T-helper 1 cell (primary cell): ENCODE results near the gene FAM168B.

ENCODE experiments used
- DNase-seq, 5 donors: peaks; one replicate each; pipeline ENCODE4 v3.0.0-alpha.2; 2012 to 2020

The FAM168B gene

DNA sequence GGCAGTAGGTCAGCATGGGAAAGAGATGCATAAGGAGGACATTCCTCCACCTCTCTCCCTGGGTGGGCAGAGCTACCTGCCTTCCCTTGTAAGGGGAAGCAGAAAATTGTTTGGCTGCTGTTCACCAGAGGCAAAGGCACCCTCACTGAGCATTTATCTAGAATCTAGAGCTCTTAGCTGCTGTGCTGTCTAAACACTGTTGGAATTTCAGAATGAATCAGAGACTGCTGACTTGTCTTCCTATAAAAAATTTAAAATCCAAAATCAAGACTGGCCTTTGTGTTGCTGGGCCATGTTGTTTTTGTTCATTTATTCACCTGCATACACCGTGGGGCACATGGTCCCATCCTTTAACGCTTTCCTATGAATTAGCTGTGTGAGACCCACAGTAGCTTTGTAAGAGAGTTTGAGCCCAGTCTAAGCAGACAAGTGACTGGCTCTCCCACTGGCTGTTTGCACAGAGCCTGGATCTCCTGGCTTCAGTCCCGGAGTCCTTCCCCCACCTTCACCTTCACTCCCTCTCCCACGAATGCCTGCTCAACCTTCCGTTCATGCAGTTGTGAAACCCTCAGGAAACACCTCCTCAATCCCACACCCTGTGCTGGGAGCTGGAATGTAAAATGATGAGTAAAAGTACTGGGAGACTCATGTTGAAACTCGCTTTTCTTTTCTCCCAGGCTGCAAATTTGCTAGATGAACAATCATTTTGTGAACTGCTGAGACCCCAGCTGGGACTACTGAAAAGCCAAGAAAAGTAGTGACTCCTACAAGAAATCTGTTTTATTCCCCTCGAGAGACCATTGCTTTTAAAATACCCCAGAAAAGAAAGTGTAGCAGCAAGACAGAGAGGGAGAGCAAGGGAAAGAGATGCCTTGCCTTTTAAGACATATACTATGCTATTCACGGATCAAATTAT, 76.2 kb downstream of the FAM168B start:
- DNase-seq: no peak

DNA sequence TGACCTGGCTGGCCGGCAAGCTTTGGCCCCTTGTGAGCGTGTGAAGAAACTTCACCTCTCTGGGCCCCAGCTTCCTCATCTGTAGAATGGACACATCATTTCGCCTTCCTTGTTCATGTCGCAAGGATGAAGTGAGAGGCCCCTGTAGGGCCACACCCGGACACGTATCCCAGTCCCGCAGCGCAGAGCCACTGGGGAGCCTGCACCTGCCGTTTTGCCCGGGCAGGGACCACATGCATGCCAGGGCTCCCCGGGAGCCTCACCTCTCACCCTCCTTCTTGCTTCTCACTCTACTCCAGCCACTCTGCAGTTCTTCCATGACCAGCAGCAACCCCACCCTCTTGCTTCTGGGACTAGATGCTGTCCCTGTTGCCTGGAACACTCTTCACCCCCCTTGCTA, 77.5 kb downstream of the FAM168B start:
- DNase-seq: no peak

DNA sequence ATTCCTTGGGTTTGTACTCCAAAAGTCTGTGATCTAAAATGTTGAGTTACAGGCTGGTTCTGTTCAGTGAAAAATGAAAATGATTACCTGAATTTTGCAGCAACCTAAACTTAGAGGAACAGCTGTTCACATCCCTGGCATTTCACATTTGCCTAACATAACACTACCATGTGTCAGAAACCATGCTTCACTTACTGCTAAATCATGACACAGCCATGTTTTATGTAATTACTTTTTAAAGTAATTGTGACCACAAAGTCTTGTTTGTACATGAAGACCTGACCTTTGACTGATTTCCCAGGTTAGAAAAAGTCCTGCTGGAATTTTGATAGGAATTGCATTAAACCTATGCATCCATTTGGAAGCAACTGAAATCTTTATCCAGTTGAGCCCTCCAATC, 79.1 kb downstream of the FAM168B start:
- DNase-seq: no peak

DNA sequence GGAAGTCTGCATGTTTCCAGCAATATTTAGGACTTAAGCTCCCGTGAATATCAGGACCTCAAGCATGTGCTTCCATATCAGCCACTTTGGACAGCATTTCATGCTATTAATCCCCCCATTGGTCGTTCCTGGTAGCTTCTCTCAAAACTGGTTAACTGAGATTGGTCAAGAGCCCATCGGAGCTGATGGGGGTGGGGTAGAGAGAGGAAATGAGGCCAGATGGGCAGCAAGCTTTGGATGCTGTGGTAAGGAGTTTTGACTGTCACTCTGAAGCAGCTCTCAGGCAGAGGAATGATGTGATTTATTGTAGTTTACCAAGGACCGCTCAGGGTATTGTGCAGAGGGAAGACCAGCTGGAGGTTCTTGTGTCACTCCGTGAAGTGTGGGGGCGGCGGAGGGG, 81.8 kb downstream of the FAM168B start:
- DNase-seq: no peak

DNA sequence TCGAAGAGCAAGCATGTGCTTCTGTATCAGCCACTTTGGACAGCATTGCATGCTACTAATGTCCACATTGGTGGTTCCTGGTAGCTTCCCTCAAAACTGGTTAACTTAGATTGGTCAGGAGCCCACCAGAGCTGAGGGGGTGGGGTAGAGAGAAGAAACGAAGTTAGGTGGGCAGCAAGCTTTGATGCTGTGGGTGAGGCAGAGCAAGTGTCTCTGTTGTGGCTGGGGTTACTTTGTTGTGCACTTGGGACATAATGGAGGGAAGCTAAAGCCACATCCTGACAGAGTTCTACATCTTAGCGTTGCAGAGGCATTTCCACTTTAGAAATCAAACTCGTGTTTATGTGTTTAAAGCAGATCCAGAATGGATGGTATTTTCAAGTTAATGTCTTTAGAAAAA, 82.7 kb downstream of the FAM168B start:
- DNase-seq: no peak

DNA sequence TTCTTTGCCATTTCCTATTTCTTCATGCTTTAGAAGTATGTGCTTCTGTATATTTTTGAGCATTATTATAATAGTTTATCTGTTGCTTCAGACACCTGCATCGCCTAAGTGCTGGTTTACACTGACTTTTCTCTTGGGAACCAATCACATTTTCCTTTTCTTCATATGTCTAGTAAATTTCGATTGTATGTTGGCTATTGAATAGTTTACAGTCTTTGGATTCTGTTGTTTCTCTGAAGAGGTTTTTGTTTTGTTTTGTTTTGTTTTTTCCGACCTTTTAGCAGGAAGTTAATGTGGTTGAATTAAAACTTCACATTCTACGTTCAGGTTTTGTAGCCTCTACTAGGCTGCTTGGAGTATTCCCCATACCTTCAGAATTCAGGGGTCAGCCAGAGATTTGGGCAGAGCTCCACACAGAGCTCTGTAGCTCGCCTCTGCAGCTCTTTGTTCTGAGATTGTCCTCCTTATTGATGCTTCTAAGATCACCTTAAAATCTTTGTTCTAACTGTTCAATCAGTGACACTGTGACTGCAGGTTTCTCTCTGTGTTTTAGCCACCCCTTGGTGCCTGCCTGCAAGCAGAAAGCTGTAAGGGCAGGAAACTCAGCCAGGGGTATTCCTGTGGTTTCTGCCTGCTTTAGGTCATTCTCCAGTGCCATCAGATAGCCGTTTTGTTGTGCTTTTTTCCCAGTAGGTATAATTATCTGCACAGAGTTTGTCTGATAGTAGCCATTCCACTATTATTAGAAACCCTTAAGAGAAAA, 83.4 kb downstream of the FAM168B start:
- DNase-seq: no peak

DNA sequence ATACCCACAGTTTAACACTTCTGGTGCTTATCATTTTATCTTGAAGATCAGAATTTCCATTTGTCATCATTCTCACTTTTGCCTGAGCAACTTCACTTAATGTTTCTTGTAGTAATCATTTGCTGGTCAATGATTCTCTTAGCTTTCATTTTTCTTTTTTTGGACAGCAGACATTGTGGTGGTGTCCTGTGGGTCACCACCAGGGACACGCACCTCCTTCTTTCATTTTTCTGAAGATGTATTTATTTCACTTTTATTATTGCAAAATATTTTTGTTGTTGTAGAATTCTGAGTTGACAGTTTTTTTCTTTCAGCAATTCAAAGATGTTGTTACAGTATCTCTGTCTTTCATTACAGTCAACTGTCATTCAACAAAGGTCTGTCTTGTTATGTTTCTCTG, 84.3 kb downstream of the FAM168B start:
- no peak for DNase-seq

DNA sequence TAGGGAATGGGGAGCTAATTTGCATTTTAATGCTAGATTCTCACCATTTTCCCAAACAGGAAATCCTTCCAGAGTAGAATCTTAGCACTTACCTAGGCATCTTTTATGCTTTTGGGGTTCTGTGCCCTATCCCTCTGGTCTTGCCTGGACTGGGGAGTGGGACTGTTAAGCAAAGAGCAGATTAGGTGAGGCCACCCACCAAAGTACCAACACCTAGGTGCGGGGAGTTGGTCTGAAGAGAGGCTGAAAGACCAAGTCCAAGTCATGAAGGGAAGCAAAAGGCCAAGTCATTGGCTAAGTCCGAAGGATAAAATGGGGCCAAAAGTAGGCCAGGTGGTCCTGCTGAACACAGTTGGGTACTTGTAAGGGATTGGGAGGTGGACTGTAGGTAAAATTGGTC, 86.7 kb downstream of the FAM168B start:
- DNase-seq: no peak

DNA sequence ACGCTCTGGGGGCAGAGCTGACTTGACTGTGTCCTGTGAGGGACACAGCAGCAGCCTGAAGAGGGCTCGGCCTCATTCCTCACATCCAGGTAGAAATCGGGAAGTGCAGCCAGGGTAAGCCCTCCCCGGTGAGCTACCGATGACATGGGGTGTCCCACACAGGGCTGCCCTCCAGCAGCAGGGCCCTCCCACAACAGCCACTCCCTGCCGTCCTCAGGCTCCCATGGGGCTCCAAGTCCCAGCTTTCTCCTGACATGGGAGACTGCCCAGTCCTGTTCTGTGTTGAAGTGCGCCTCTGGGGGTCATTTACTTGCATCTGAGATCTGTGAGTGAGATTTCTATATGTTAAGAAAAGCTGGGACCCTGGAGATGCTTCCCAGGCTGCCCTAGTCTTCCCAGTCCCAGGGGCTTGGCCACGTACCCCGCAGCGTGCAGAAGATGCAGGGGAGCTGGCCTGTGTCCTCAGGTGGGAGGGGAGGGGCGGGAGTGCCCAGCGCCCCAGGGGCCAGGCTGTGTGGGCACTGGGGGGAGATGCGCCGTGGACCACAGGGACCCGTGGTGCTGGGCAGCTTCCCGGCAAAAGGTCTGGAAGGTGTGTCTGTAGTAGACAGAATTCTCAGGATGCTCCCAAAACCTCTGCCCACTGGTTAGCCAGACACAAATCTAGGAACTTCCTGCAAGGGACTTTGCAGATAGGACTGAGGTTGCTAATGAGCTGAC, 87.9 kb downstream of the FAM168B start:
- DNase-seq: no peak

DNA sequence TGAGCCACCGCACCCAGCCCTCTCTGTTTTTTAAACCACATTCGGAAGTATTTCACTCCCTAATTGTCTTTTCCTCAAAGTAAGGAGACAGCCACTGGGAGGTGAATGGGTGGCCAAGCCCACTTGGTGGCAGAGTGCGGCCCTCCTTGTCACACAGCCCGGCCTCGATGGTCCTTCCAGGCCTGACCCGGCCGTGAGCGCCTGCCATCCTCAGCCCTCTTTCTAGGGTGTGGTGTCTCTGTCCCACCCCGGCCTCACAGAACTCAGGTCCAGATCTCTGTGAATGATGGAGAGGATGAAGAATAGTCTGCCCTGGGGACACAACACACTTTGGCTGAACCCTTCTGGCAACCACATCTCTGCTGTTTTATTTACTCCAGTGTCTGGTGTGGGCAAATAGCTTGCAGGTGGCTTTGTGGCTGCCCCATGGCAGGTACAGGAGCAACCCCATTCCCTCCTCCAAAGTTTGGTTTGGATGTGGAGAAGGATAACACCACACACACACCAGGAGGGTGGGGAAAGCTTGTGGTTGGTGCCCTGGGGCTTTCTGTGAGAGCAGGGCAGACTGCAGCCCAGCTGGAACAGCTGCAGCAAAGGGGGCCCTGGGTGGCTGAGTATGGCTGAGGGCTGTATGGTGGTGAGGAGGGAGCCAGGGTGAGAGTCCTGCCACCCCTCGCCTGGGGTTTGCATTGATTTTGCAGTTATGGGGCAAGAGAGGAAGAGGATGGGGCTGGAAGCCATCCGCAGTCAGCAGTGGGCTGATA, 88.6 kb downstream of the FAM168B start:
- DNase-seq: no peak

DNA sequence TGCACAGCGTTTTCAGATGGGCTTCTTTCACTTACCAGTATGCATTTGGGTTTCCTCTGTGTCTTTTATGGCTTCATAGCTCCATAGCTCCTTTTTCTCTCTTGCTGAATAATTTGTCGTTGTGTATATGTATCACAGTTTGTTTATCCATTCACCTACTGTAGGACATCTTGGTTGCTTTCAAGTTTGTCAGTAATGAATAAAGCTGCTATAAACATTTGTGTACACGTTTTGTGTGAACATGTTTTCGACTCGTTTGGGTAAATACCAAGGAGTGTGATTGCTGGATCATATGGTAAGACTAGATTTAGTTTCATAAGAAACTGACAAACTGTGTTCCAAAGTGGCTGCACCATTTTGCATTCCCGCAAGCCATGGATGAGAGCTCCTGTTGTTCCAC, 94.7 kb downstream of the FAM168B start:
- DNase-seq: no peak
